ENCODE data around the gene DCHS2. TPM values are rescaled to one million over a fixed set of nuclear protein-coding genes. Genes with fewer than 3 reads are reported as not detected.

DCHS2 gene
- total and polyA plus RNA-seq, 2 experiments from 2014 or later, result 0.21 to 7.6 TPM

DNA sequence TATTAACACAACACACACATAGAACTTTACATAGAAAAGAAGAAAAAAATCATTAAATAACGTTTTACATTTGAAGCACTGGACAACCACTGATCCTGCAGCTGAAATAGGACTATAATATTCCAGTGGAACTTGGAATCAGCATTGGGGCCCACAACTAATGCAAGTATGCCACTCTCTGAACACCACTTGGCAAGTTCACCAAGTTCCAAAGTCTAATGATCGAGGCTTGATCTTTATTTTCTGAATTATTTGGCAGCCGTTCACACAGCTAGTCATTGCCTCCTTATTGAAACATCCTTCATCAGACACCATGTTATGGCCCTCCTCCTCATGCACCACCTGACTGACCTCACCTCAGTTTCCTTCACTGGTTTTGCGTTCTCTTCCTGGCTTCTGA is 107.6 kb downstream of the DCHS2 start:
- no peaks in the 10 kb centered on the region for H3K4me1 ChIP-seq (ENCODE audit: insufficient read depth)
- Mint-ChIP-seq H3K4me3 (no peak overlapping the region), H3K4me1 (no peaks in the 10 kb centered on the region), H3K9me3 (peaks cover 3% of the 10 kb centered on the region; the same call in 1 of the 3 replicates), H3K27me3 (ENCODE audit: insufficient read depth, low read depth, poor library complexity) (no peaks in the 10 kb centered on the region), H3K36me3 (ENCODE audit: low read depth) (no peaks in the 10 kb centered on the region), H3K27ac (no peak overlapping the region)
- no peaks in the 10 kb centered on the region for H3K79me2 ChIP-seq (replicated peaks; ENCODE audit: insufficient read depth)
- H3K9me2 ChIP-seq (ENCODE audit: insufficient read depth), result no peaks in the 10 kb centered on the region
- H4K20me1 ChIP-seq (replicated peaks; ENCODE audit: insufficient read depth), result no peaks in the 10 kb centered on the region
- H3F3A ChIP-seq (replicated peaks; ENCODE audit: low read depth), result no peaks in the 10 kb centered on the region
- H3K27me3 ChIP-seq (ENCODE audit: insufficient read depth), result no peaks in the 10 kb centered on the region
- H2AFZ ChIP-seq, result no peak overlapping the region
- TF ChIP-seq STAT1 (IDR thresholded peaks at IDR 0.05; ENCODE audit: unreplicated experiment) (no peak), POLR2AphosphoS5 (IDR thresholded peaks at IDR 0.05; ENCODE audit: low read depth) (no peak), CREB1 (CRISPR knock-in tag; IDR thresholded peaks at IDR 0.05; ENCODE audit: low read depth) (no peak), JUNB (IDR thresholded peaks at IDR 0.05; ENCODE audit: unreplicated experiment) (no peak), ZNF331 (CRISPR knock-in tag; IDR thresholded peaks at IDR 0.05; ENCODE audit: low read depth) (no peak), ZNF114 (CRISPR knock-in tag; IDR thresholded peaks at IDR 0.05) (no peak), NANOG (IDR thresholded peaks at IDR 0.05; ENCODE audit: borderline replicate concordance) (no peak), EZH2phosphoT487 (IDR thresholded peaks at IDR 0.05; ENCODE audit: unreplicated experiment) (no peak), EZH2 (IDR thresholded peaks at IDR 0.05; ENCODE audit: low read depth, unreplicated experiment) (no peak)
- TF ChIP-seq, protein P1, sequence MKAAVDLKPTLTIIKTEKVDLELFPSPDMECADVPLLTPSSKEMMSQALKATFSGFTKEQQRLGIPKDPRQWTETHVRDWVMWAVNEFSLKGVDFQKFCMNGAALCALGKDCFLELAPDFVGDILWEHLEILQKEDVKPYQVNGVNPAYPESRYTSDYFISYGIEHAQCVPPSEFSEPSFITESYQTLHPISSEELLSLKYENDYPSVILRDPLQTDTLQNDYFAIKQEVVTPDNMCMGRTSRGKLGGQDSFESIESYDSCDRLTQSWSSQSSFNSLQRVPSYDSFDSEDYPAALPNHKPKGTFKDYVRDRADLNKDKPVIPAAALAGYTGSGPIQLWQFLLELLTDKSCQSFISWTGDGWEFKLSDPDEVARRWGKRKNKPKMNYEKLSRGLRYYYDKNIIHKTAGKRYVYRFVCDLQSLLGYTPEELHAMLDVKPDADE (IDR thresholded peaks at IDR 0.05), result no peak
- TF ChIP-seq, protein P2, sequence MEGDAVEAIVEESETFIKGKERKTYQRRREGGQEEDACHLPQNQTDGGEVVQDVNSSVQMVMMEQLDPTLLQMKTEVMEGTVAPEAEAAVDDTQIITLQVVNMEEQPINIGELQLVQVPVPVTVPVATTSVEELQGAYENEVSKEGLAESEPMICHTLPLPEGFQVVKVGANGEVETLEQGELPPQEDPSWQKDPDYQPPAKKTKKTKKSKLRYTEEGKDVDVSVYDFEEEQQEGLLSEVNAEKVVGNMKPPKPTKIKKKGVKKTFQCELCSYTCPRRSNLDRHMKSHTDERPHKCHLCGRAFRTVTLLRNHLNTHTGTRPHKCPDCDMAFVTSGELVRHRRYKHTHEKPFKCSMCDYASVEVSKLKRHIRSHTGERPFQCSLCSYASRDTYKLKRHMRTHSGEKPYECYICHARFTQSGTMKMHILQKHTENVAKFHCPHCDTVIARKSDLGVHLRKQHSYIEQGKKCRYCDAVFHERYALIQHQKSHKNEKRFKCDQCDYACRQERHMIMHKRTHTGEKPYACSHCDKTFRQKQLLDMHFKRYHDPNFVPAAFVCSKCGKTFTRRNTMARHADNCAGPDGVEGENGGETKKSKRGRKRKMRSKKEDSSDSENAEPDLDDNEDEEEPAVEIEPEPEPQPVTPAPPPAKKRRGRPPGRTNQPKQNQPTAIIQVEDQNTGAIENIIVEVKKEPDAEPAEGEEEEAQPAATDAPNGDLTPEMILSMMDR (conservative IDR thresholded peaks at IDR 0.05; ENCODE audit: low read depth in 2 of 2), result no peak
- TF ChIP-seq, protein P3, sequence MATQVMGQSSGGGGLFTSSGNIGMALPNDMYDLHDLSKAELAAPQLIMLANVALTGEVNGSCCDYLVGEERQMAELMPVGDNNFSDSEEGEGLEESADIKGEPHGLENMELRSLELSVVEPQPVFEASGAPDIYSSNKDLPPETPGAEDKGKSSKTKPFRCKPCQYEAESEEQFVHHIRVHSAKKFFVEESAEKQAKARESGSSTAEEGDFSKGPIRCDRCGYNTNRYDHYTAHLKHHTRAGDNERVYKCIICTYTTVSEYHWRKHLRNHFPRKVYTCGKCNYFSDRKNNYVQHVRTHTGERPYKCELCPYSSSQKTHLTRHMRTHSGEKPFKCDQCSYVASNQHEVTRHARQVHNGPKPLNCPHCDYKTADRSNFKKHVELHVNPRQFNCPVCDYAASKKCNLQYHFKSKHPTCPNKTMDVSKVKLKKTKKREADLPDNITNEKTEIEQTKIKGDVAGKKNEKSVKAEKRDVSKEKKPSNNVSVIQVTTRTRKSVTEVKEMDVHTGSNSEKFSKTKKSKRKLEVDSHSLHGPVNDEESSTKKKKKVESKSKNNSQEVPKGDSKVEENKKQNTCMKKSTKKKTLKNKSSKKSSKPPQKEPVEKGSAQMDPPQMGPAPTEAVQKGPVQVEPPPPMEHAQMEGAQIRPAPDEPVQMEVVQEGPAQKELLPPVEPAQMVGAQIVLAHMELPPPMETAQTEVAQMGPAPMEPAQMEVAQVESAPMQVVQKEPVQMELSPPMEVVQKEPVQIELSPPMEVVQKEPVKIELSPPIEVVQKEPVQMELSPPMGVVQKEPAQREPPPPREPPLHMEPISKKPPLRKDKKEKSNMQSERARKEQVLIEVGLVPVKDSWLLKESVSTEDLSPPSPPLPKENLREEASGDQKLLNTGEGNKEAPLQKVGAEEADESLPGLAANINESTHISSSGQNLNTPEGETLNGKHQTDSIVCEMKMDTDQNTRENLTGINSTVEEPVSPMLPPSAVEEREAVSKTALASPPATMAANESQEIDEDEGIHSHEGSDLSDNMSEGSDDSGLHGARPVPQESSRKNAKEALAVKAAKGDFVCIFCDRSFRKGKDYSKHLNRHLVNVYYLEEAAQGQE (IDR thresholded peaks at IDR 0.05; ENCODE audit: unreplicated experiment), result no peak
- TF ChIP-seq, protein P4, sequence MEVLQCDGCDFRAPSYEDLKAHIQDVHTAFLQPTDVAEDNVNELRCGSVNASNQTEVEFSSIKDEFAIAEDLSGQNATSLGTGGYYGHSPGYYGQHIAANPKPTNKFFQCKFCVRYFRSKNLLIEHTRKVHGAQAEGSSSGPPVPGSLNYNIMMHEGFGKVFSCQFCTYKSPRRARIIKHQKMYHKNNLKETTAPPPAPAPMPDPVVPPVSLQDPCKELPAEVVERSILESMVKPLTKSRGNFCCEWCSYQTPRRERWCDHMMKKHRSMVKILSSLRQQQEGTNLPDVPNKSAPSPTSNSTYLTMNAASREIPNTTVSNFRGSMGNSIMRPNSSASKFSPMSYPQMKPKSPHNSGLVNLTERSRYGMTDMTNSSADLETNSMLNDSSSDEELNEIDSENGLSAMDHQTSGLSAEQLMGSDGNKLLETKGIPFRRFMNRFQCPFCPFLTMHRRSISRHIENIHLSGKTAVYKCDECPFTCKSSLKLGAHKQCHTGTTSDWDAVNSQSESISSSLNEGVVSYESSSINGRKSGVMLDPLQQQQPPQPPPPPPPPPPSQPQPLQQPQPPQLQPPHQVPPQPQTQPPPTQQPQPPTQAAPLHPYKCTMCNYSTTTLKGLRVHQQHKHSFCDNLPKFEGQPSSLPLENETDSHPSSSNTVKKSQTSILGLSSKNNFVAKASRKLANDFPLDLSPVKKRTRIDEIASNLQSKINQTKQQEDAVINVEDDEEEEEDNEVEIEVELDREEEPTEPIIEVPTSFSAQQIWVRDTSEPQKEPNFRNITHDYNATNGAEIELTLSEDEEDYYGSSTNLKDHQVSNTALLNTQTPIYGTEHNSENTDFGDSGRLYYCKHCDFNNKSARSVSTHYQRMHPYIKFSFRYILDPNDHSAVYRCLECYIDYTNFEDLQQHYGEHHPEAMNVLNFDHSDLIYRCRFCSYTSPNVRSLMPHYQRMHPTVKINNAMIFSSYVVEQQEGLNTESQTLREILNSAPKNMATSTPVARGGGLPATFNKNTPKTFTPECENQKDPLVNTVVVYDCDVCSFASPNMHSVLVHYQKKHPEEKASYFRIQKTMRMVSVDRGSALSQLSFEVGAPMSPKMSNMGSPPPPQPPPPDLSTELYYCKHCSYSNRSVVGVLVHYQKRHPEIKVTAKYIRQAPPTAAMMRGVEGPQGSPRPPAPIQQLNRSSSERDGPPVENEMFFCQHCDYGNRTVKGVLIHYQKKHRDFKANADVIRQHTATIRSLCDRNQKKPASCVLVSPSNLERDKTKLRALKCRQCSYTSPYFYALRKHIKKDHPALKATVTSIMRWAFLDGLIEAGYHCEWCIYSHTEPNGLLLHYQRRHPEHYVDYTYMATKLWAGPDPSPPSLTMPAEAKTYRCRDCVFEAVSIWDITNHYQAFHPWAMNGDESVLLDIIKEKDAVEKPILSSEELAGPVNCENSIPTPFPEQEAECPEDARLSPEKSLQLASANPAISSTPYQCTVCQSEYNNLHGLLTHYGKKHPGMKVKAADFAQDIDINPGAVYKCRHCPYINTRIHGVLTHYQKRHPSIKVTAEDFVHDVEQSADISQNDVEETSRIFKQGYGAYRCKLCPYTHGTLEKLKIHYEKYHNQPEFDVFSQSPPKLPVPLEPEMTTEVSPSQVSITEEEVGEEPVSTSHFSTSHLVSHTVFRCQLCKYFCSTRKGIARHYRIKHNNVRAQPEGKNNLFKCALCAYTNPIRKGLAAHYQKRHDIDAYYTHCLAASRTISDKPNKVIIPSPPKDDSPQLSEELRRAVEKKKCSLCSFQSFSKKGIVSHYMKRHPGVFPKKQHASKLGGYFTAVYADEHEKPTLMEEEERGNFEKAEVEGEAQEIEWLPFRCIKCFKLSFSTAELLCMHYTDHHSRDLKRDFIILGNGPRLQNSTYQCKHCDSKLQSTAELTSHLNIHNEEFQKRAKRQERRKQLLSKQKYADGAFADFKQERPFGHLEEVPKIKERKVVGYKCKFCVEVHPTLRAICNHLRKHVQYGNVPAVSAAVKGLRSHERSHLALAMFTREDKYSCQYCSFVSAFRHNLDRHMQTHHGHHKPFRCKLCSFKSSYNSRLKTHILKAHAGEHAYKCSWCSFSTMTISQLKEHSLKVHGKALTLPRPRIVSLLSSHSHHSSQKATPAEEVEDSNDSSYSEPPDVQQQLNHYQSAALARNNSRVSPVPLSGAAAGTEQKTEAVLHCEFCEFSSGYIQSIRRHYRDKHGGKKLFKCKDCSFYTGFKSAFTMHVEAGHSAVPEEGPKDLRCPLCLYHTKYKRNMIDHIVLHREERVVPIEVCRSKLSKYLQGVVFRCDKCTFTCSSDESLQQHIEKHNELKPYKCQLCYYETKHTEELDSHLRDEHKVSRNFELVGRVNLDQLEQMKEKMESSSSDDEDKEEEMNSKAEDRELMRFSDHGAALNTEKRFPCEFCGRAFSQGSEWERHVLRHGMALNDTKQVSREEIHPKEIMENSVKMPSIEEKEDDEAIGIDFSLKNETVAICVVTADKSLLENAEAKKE (CRISPR knock-in tag; IDR thresholded peaks at IDR 0.05), result no peak
- no peak overlapping the region for H3K4me2 ChIP-seq
- DNase-seq (ENCODE audit: low spot score) (no peak), ATAC-seq (no peak)
- H3K36me3 ChIP-seq (ENCODE audit: insufficient read depth), result no peaks in the 10 kb centered on the region
- no peak overlapping the region for H3K27ac ChIP-seq (ENCODE audit: low read depth)
- no peak overlapping the region for H3K4me3 ChIP-seq

Measured in GM23338 (cell line).